ENCODE measurements around the gene GXYLT1. TPM values are rescaled to one million over a fixed set of nuclear protein-coding genes. Genes with fewer than 3 reads are reported as not detected.

The GXYLT1 gene
- total RNA-seq, 6 experiments from 2014 or later, result 11.2 to 14.1 (median 13.2) TPM

GRCh38 chr12:42145552-42146215, 1.0 kb upstream of the GXYLT1 start:
- Mint-ChIP-seq H3K4me1 (ENCODE audit: low read depth) (peaks cover 39% of the 10 kb centered on the region), H3K36me3 (ENCODE audit: low read depth) (no peaks in the 10 kb centered on the region), H3K27me3 (ENCODE audit: insufficient read depth) (no peaks in the 10 kb centered on the region), H3K27ac (peak overlapping the region; percentile 54; the same call in 1 of the 2 replicates), H3K9me3 (no peaks in the 10 kb centered on the region), H3K4me3 (peak overlapping the region; percentile 82)
- no peak for TF ChIP-seq CTCF (IDR thresholded peaks at IDR 0.05)
- no peak for DNase-seq

GRCh38 chr12:42145197-42145549, 499 bp upstream of the GXYLT1 start:
- no peak for TF ChIP-seq CTCF (IDR thresholded peaks at IDR 0.05)
- Mint-ChIP-seq H3K9me3 (no peaks in the 10 kb centered on the region), H3K36me3 (ENCODE audit: low read depth) (no peaks in the 10 kb centered on the region), H3K4me1 (ENCODE audit: low read depth) (peaks cover 43% of the 10 kb centered on the region), H3K27ac (peak overlapping the region; percentile 54), H3K27me3 (ENCODE audit: insufficient read depth) (no peaks in the 10 kb centered on the region), H3K4me3 (peak overlapping the region; percentile 82)
- DNase-seq, result no peak

GRCh38 chr12:42144158-42144407, 591 bp downstream of the GXYLT1 start:
- H3K27ac Mint-ChIP-seq, result peak overlapping the region; percentile 68

GRCh38 chr12:42143452-42144157, 1.1 kb downstream of the GXYLT1 start:
- Mint-ChIP-seq H3K4me1 (ENCODE audit: low read depth) (peaks cover 43% of the 10 kb centered on the region), H3K36me3 (ENCODE audit: low read depth) (no peaks in the 10 kb centered on the region), H3K9me3 (no peaks in the 10 kb centered on the region), H3K27me3 (ENCODE audit: insufficient read depth) (no peaks in the 10 kb centered on the region), H3K4me3 (peak overlapping the region; percentile 95), H3K27ac (peak overlapping the region; percentile 68)
- TF ChIP-seq CTCF (IDR thresholded peaks at IDR 0.05), result no peak
- peak; percentile 12 for DNase-seq

More at GRCh38 chr12:42144158-42144407, 591 bp downstream of the GXYLT1 start:
- peak overlapping the region; percentile 95 for H3K4me3 Mint-ChIP-seq
- no peaks in the 10 kb centered on the region for H3K9me3 Mint-ChIP-seq
- peaks cover 43% of the 10 kb centered on the region for H3K4me1 Mint-ChIP-seq (ENCODE audit: low read depth)
- H3K27me3 Mint-ChIP-seq (ENCODE audit: insufficient read depth), result no peaks in the 10 kb centered on the region
- no peaks in the 10 kb centered on the region for H3K36me3 Mint-ChIP-seq (ENCODE audit: low read depth)
- no peak for TF ChIP-seq CTCF (IDR thresholded peaks at IDR 0.05)
- DNase-seq, result no peak

GRCh38 chr12:42141981-42142606, 2.6 kb downstream of the GXYLT1 start:
- DNase-seq, result no peak
- TF ChIP-seq CTCF (IDR thresholded peaks at IDR 0.05), result no peak
- no peaks in the 10 kb centered on the region for H3K36me3 Mint-ChIP-seq (ENCODE audit: low read depth)
- H3K27ac Mint-ChIP-seq, result no peak overlapping the region
- H3K4me1 Mint-ChIP-seq (ENCODE audit: low read depth), result peaks cover 43% of the 10 kb centered on the region
- no peak overlapping the region for H3K4me3 Mint-ChIP-seq
- no peaks in the 10 kb centered on the region for H3K27me3 Mint-ChIP-seq (ENCODE audit: insufficient read depth)
- no peaks in the 10 kb centered on the region for H3K9me3 Mint-ChIP-seq
